Esophagus (tissue), 2 donors: ENCODE data around the gene TMEM154. TPM values are rescaled to one million over a fixed set of nuclear protein-coding genes. Genes with fewer than 3 reads are reported as not detected.

ENCODE experiments used
- H3K27ac ChIP-seq, 2 donors: one replicate each; pipeline ENCODE4 v1.5.1; 2013; ENCODE audit warnings: low read depth in 2 of 2, mild to moderate bottlenecking in 2 of 2, inconsistent platforms in 1 of 2, low read length in 1 of 2, moderate library complexity in 1 of 2
- H3K27me3 ChIP-seq, 2 donors: one replicate each; pipeline ENCODE4 v1.6.1; 2013; ENCODE audit warnings: low read length in 2 of 2, control low read depth in 1 of 2, mild to moderate bottlenecking in 1 of 2; ENCODE audit not compliant: insufficient read depth in 2 of 2, control insufficient read depth in 1 of 2
- H3K36me3 ChIP-seq, 2 donors: one replicate each; pipeline ENCODE4 v1.6.1; 2013; ENCODE audit warnings: low read length in 1 of 2; ENCODE audit not compliant: control insufficient read depth in 2 of 2, insufficient read depth in 2 of 2
- H3K4me1 ChIP-seq, 2 donors: one replicate each; pipeline ENCODE4 v1.6.1; 2013; ENCODE audit warnings: low read length in 1 of 2; ENCODE audit not compliant: control insufficient read depth in 2 of 2, insufficient read depth in 2 of 2
- H3K4me3 ChIP-seq, 2 donors: one replicate each; pipeline ENCODE4 v1.5.1; 2013; ENCODE audit warnings: low read length in 2 of 2, mild to moderate bottlenecking in 2 of 2, low read depth in 1 of 2, moderate library complexity in 1 of 2
- H3K9me3 ChIP-seq, 2 donors: one replicate each; pipeline ENCODE4 v1.6.1; 2013; ENCODE audit warnings: mild to moderate bottlenecking in 2 of 2, low read depth in 1 of 2, low read length in 1 of 2, moderate library complexity in 1 of 2; ENCODE audit not compliant: control insufficient read depth in 2 of 2, insufficient read depth in 1 of 2
- WGBS, 2 donors: extraction: QIAGEN DNeasy Blood & Tissue Kit; methylation state at CpG; one replicate each; pipeline ENCODE4 v1.1.7; 2013; 5-methylcytosine and 5-hydroxymethylcytosine counted together
- polyA plus RNA-seq, 2 donors: library from polyadenylated mRNA; stranded (reverse); fragments of 200-250 nt; gene quantifications; one replicate each; pipeline ENCODE4 v1.2.3, GENCODE V29; 2013
- donor health status: healthy with polysubstance abuse.
- donor health status: Bipolar disorder and iron deficiency.

TMEM154 gene
- polyA plus RNA-seq, 2 donors: 17.7 to 24.2 TPM

- WGBS, 2 donors: 82 to 84% methylated on average over 5 of the region's 5 CpGs
- H3K27ac ChIP-seq: no peak overlapping the region
- H3K4me1 ChIP-seq: peaks cover 0 to 4% of the 10 kb centered on the region in 2 donors
- H3K4me3 ChIP-seq: no peak overlapping the region
- no peaks in the 10 kb centered on the region for H3K36me3 ChIP-seq
- no peaks in the 10 kb centered on the region for H3K27me3 ChIP-seq
- peaks cover 0 to 2% of the 10 kb centered on the region in 2 donors for H3K9me3 ChIP-seq
Measured at GRCh38 chr4:152660526-152660925, 19.3 kb downstream of the TMEM154 start.

GRCh38 chr4:152659806-152660205 is 20.0 kb downstream of the TMEM154 start:
- Histone ChIP-seq H3K4me3 (no peak overlapping the region), H3K27me3 (no peaks in the 10 kb centered on the region), H3K36me3 (no peaks in the 10 kb centered on the region), H3K9me3 (peaks cover 0 to 2% of the 10 kb centered on the region in 2 donors), H3K4me1 (peaks cover 0 to 4% of the 10 kb centered on the region in 2 donors), H3K27ac (no peak overlapping the region)
- 67 to 77% methylated on average over 4 of the region's 4 CpGs for WGBS, 2 donors

GRCh38 chr4:152657657-152658056 is 22.1 kb downstream of the TMEM154 start:
- H3K9me3 ChIP-seq: peaks cover 0 to 2% of the 10 kb centered on the region in 2 donors
- 90 to 98% methylated on average over 2 of the region's 2 CpGs for WGBS, 2 donors
- no peaks in the 10 kb centered on the region for H3K27me3 ChIP-seq
- no peak overlapping the region for H3K27ac ChIP-seq
- no peaks in the 10 kb centered on the region for H3K36me3 ChIP-seq
- no peak overlapping the region for H3K4me3 ChIP-seq
- peaks cover 0 to 4% of the 10 kb centered on the region in 2 donors for H3K4me1 ChIP-seq

GRCh38 chr4:152655272-152656129 is 24.3 kb downstream of the TMEM154 start:
- H3K36me3 ChIP-seq: no peaks in the 10 kb centered on the region
- H3K27me3 ChIP-seq: no peaks in the 10 kb centered on the region
- H3K4me3 ChIP-seq: no peak overlapping the region
- WGBS, 2 donors: 84 to 90% methylated on average over 7 of the region's 7 CpGs
- peaks cover 0 to 2% of the 10 kb centered on the region in 2 donors for H3K9me3 ChIP-seq
- H3K4me1 ChIP-seq: peaks cover 0 to 4% of the 10 kb centered on the region in 2 donors
- no peak overlapping the region for H3K27ac ChIP-seq

- H3K27ac ChIP-seq: no peak overlapping the region
- 89 to 98% methylated on average over 1 of the region's 1 CpG for WGBS, 2 donors
Measured at GRCh38 chr4:152652102-152652501, 27.7 kb downstream of the TMEM154 start.

DNA sequence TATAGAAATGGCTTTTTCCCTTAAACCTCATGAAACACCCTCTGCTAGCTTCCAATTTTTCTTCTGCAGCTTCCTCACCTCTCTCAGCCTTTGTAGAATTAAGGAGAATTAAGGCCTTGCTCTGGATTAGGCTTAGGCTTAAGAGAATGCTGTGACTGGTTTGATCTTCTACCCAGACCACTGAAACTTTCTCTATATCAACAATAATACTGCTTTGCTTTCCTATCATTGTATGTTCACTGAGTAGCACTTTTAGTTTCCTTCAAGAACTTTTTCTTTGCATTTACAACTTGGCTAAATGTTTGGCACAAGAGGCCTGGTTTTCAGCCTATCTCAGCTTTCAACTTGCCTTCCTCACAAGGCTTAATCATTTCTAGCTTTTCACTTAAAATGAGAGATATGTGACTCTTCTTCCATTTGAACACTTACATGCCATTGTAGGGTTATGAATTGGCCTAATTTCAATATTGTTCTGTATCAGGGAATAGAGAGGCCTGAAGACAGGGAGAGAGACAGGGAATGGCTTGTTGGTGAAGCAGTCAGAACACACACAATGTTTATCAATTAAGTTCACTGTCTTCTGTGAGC is 28.2 kb downstream of the TMEM154 start:
- Histone ChIP-seq H3K4me3 (no peak overlapping the region), H3K4me1 (peaks cover 0 to 4% of the 10 kb centered on the region in 2 donors), H3K9me3 (no peaks in the 10 kb centered on the region), H3K36me3 (peaks cover 0 to 3% of the 10 kb centered on the region in 2 donors), H3K27me3 (no peaks in the 10 kb centered on the region), H3K27ac (no peak overlapping the region)

More at GRCh38 chr4:152652102-152652501, 27.7 kb downstream of the TMEM154 start:
- peaks cover 0 to 4% of the 10 kb centered on the region in 2 donors for H3K4me1 ChIP-seq
- no peak overlapping the region for H3K4me3 ChIP-seq
- peaks cover 0 to under 1% of the 10 kb centered on the region in 2 donors for H3K9me3 ChIP-seq
- H3K27me3 ChIP-seq: no peaks in the 10 kb centered on the region
- H3K36me3 ChIP-seq: no peaks in the 10 kb centered on the region

DNA sequence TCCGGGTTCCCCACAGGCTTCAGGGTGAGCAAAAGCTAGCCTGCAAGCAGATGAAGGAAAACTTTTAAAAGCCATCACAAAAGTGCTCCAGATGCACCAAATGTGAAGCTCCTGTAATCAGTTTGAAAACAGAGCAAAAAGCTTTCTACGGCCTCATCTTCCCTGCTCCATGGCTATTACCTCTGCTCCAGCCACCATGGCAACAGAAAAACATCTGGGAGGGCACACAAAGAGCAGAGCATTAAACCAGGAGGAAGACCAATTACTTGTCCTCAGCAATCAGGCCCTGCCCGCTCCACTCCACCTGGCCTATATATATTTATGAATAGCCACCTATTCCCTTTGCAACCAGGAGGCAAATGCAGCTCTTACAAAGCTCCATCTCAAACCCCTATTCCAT is 33.6 kb downstream of the TMEM154 start:
- WGBS, 2 donors: 85 to 86% methylated on average over 3 of the region's 3 CpGs
- no peaks in the 10 kb centered on the region for H3K27me3 ChIP-seq
- no peak overlapping the region for H3K4me3 ChIP-seq
- H3K36me3 ChIP-seq: peaks cover 0 to 10% of the 10 kb centered on the region in 2 donors
- no peak overlapping the region for H3K27ac ChIP-seq
- H3K4me1 ChIP-seq: no peaks in the 10 kb centered on the region
- H3K9me3 ChIP-seq: no peaks in the 10 kb centered on the region

- Histone ChIP-seq H3K36me3 (peaks cover 0 to 13% of the 10 kb centered on the region in 2 donors), H3K9me3 (no peaks in the 10 kb centered on the region), H3K27ac (no peak overlapping the region), H3K4me3 (no peak overlapping the region), H3K4me1 (no peaks in the 10 kb centered on the region), H3K27me3 (no peaks in the 10 kb centered on the region)
- 48 to 61% methylated on average over 4 of the region's 4 CpGs for WGBS, 2 donors
Measured at GRCh38 chr4:152644130-152644529, 35.7 kb downstream of the TMEM154 start.

DNA sequence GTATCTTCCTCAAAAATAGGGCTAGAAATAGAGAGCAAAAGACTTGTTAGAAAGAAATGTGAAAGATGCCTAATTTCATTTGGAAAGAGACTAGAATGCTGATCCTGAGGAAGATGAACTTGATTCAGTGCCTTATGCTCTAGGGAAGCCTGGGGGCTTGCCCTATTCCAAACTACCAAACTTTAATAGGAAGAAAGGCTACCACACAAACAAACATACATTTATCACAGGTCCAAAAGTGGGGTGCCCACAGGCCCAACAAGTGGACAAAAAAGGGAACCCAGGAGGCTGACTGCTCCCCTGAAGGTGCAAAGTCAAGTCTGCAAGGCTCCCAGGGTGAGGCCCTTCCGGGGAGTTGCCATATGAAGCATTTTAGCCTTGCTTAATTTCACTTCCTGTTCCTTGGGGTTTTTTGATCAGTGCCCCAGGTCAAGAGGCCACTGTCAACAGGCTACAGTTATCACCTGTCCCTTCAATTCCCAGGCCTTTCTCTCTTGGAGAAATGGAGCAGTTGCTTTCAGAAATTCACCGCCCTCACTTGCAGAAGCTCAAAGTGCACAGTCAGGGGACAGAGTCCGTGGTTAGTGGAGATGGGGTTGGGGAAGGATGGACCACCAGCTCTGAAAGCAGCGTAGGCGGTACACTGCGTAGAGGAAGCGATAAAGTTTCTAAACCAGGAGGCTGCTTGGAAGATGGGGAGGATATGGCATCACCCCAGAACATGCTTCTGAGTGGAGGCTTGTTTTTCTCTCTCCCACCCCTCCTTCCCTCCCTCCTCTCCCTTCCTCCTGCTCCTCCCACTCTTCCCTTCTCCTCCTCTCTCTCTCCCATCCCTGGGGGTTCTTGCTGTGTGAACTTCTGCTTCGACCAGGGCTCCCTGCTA is 36.4 kb downstream of the TMEM154 start:
- H3K4me3 ChIP-seq: no peak overlapping the region
- no peak overlapping the region for H3K27ac ChIP-seq
- H3K9me3 ChIP-seq: no peaks in the 10 kb centered on the region
- H3K36me3 ChIP-seq: peaks cover 0 to 13% of the 10 kb centered on the region in 2 donors
- H3K4me1 ChIP-seq: no peaks in the 10 kb centered on the region
- H3K27me3 ChIP-seq: no peaks in the 10 kb centered on the region
- 77 to 78% methylated on average over 8 of the region's 8 CpGs for whole genome bisulfite sequencing, 2 donors
